Spinal cord (tissue), 10 donors: Measurements from ENCODE around the gene LRRC56. TPM values are rescaled to one million over a fixed set of nuclear protein-coding genes. Genes with fewer than 3 reads are reported as not detected.

Experiments used
- DNase-seq, 6 donors: peaks; one replicate each; pipeline versions ENCODE4 v3.0.0 to v3.0.0-alpha.2; 2013 to 2015; ENCODE audit warnings: low spot score in 6 of 6, low read depth in 4 of 6
- H3K27ac ChIP-seq: one replicate; pipeline ENCODE4 v1.5.1; 2013; ENCODE audit warnings: low read depth, low read length, control low read depth
- H3K27me3 ChIP-seq: one replicate; pipeline ENCODE4 v1.6.1; 2013; ENCODE audit warnings: low read length; ENCODE audit not compliant: control insufficient read depth, insufficient read depth
- H3K36me3 ChIP-seq: one replicate; pipeline ENCODE4 v1.6.1; 2013; ENCODE audit warnings: low read length; ENCODE audit not compliant: control insufficient read depth, insufficient read depth
- H3K4me1 ChIP-seq: one replicate; pipeline ENCODE4 v1.6.1; 2013; ENCODE audit warnings: low read length; ENCODE audit not compliant: control insufficient read depth, insufficient read depth
- H3K4me3 ChIP-seq: one replicate; pipeline ENCODE4 v1.5.1; 2013; ENCODE audit warnings: low read depth, low read length, control low read depth
- H3K9me3 ChIP-seq: one replicate; pipeline ENCODE4 v1.6.1; 2013; ENCODE audit warnings: low read length; ENCODE audit not compliant: control insufficient read depth, insufficient read depth
- WGBS: methylation state at CpG from one replicate; pipeline ENCODE4 v1.1.5; 2013; ENCODE audit warnings: missing lambda C conversion rate; ENCODE audit not compliant: insufficient coverage; 5-methylcytosine and 5-hydroxymethylcytosine counted together
- polyA plus RNA-seq, 2 donors: library from polyadenylated mRNA; unstranded; fragments of 120-200 nt; gene quantifications; one replicate each; pipeline ENCODE4 v1.2.1, GENCODE V29; 2013; ENCODE audit not compliant: insufficient read length in 2 of 2
- total RNA-seq, 2 donors: library from RNA; depleted of rRNA in 1 of 2; stranded (reverse); fragments of 120-200 nt in 1 of 2; fragments of >200 nt in 1 of 2; gene quantifications; one replicate each; pipeline versions ENCODE4 v1.2.3 to v1.2.4, GENCODE V29; 2013 to 2014
- donor health status: healthy.

The LRRC56 gene
- total and polyA plus RNA-seq, 4 donors = 1.8 to 8.0 (median 4.7) TPM

- no peak overlapping the region for H3K27ac ChIP-seq
- H3K36me3 ChIP-seq = peaks cover 18% of the 10 kb centered on the region
Observed at GRCh38 chr11:574632-575312, 37.4 kb downstream of the LRRC56 start.

DNA sequence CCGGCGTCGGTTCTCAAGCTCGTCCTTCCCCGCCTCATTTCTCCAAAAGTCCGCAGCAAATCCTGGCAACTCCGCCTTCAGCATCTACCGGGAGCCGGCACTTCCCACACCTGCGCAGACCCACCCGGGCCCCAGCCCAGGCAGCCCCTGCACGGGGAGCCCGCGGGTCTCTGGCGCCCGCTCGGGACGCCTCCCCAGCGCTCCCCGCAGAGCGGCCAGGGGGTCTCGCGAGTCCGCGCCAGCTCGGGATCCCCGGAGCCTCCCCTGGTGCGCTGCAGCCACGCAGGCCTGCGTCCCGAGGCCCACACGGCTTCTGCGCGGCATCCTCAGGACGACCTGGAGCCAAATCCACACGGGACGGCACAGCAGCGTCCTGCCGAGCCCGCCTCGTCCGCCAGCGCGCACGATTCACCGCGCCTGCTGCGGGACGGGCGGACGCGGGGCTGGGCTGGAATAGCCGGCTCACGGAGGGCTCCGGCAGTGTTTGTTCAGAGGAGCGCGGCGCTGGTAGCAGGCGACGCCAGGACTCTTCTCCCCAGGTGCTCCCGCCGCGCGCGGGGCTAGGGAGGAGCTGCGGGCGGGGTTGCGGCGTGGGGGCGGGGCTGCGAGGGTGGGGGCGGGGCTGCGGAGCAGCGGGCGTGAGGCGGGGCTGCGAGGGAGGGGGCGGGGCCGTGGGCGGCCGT, 38.1 kb downstream of the LRRC56 start:
- WGBS = under 1% methylated on average over 54 of the region's 81 CpGs

More at GRCh38 chr11:574632-575312, 37.4 kb downstream of the LRRC56 start:
- DNase-seq = no peak
- 18% methylated on average over 24 of the region's 25 CpGs for WGBS
- peak overlapping the region; percentile 57 for H3K4me3 ChIP-seq
- H3K9me3 ChIP-seq = no peaks in the 10 kb centered on the region
- H3K27me3 ChIP-seq = peaks cover 8% of the 10 kb centered on the region
- peaks cover 43% of the 10 kb centered on the region for H3K4me1 ChIP-seq

GRCh38 chr11:575996-576768, 38.9 kb downstream of the LRRC56 start, which contains the start of gene PHRF1:
PHRF1 (plus strand) TSS chr11:576470; CDS start chr11:581513, 5,043 bp downstream.
- H3K27me3 ChIP-seq = peaks cover 8% of the 10 kb centered on the region
- under 1% methylated on average over 78 of the region's 99 CpGs for WGBS
- DNase-seq = peak; percentile 79 to 98 (median 90)
- peak within 1 kb of the TSS; percentile 94 for H3K27ac ChIP-seq
- peaks cover 45% of the 10 kb centered on the region for H3K4me1 ChIP-seq
- peak within 1 kb of the TSS; percentile 89 for H3K4me3 ChIP-seq
- H3K9me3 ChIP-seq = no peaks in the 10 kb centered on the region
- H3K36me3 ChIP-seq = peaks cover 20% of the 10 kb centered on the region

More for the DNA sequence above, 38.1 kb downstream of the LRRC56 start:
- H3K9me3 ChIP-seq = no peaks in the 10 kb centered on the region
- peaks cover 45% of the 10 kb centered on the region for H3K4me1 ChIP-seq
- peak overlapping the region; percentile 57 for H3K4me3 ChIP-seq
- DNase-seq = peak in 2 of 6 donors; percentile 55 to 85
- peaks cover 18% of the 10 kb centered on the region for H3K36me3 ChIP-seq
- peaks cover 8% of the 10 kb centered on the region for H3K27me3 ChIP-seq
- H3K27ac ChIP-seq = no peak overlapping the region

DNA sequence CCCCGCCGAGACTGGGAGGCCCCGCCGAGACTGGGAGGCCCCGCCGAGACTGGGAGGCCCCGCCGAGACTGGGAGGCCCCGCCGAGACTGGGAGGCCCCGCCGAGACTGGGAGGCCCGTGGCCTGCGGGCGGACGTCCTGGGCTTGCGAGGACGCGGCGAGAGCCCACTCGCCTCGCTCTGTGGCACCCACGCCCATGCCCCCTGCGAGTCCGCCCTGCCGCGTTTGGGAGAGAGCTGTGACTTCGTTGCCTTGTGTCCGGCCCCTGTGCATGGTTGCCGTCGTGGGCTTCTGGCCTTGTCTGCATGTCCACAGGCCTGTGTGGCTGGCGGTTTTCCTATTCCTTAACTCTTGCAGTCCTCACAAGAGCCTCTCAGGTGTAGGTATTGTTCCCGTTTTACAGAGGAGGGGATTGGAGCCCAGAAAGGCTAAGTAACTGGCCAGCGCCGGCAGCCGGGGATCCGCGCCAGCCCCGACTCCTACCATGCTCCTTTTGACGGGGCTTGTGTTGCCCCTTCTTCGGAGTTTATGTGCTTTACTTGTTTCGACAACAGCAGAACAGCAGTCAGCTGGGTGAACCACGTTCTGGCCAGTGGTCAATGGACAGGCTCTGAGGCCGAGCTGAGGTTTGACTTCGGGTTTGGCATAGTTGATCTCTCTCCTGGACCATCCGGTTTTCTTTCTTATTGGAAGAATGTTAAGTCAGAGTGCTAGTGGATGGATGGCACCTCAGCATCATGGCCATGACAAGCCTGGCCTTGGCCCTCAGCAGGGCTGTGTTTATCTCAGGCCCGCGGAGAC, 39.7 kb downstream of the LRRC56 start:
- Histone ChIP-seq H3K4me1 (peaks cover 45% of the 10 kb centered on the region), H3K9me3 (no peaks in the 10 kb centered on the region)

DNA sequence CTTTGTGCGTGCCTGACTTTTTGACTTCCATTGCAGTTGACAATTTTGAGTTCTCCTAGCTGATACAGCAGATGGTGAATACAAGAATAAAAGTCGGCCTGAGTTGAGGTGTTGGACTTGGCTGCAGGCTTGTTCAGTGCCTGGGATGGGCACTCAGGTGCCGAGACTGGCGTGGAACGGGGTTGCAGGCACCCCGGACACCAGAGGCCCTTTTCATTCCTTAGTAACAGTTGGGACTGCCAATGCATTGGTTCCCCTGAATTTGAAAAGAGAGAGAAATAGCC, 40.2 kb downstream of the LRRC56 start:
- H3K27ac ChIP-seq = no peak overlapping the region
- H3K9me3 ChIP-seq = no peaks in the 10 kb centered on the region
- H3K4me3 ChIP-seq = peak overlapping the region; percentile 85
- H3K27me3 ChIP-seq = peaks cover 8% of the 10 kb centered on the region
- H3K36me3 ChIP-seq = peaks cover 33% of the 10 kb centered on the region
- H3K4me1 ChIP-seq = peaks cover 45% of the 10 kb centered on the region
- DNase-seq = no peak
- 75% methylated on average over 6 of the region's 6 CpGs for WGBS

More for the DNA sequence above, 39.7 kb downstream of the LRRC56 start:
- no peak for DNase-seq
- 9% methylated on average over 43 of the region's 48 CpGs for WGBS
- H3K4me3 ChIP-seq = peak overlapping the region; percentile 85
- peaks cover 8% of the 10 kb centered on the region for H3K27me3 ChIP-seq
- H3K36me3 ChIP-seq = peaks cover 28% of the 10 kb centered on the region
- no peak overlapping the region for H3K27ac ChIP-seq

GRCh38 chr11:578276-579035, 41.1 kb downstream of the LRRC56 start:
- no peaks in the 10 kb centered on the region for H3K9me3 ChIP-seq
- no peak for DNase-seq
- no peak overlapping the region for H3K4me3 ChIP-seq
- H3K27me3 ChIP-seq = peaks cover 8% of the 10 kb centered on the region
- H3K27ac ChIP-seq = no peak overlapping the region
- WGBS = 87% methylated on average over 17 of the region's 21 CpGs
- H3K36me3 ChIP-seq = peaks cover 37% of the 10 kb centered on the region
- peaks cover 45% of the 10 kb centered on the region for H3K4me1 ChIP-seq

DNA sequence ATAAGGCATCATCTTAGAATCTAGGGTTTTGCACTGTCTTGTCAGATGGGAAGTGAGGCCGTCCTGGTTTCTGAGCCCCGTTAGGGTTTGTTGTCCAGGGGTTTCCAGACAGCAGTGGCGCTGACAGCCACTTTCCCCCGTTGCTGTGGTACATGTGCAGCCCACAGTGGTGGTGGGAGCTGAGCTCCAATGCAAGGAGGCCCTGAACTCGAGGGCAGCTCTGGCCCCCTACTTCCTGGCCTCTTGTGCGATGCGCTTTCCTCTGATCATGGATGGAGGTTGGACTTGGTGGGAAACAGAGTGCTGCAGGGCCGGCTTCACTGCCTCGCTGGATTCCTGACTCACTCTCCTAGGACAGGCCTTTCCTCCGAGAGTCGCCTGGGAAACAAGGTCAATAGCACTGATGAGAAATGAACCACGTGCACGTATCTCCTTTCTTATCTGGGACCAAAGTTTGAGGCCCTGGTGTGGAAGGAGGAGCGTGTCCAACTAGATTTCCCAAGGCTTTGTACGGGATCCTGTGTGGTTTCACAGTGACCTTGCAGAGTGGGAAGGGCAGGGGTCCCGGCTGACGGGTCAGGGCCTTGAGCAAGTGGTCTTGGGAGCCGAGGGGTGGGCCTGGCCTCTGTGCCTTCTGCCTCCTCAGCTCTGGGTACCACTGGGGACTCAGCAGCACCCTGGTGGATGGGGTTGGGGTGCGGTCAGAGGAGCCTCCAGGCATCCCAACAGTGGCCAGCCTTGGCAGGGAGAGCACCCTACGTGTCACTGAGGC, 42.7 kb downstream of the LRRC56 start:
- peaks cover 2% of the 10 kb centered on the region for H3K27me3 ChIP-seq
- H3K9me3 ChIP-seq = no peaks in the 10 kb centered on the region
- no peak overlapping the region for H3K4me3 ChIP-seq
- no peak overlapping the region for H3K27ac ChIP-seq
- DNase-seq = no peak
- WGBS = 77% methylated on average over 17 of the region's 20 CpGs
- peaks cover 37% of the 10 kb centered on the region for H3K4me1 ChIP-seq
- peaks cover 52% of the 10 kb centered on the region for H3K36me3 ChIP-seq

GRCh38 chr11:581342-581741, 44.0 kb downstream of the LRRC56 start:
- no peak for DNase-seq
- Histone ChIP-seq H3K36me3 (peaks cover 57% of the 10 kb centered on the region), H3K4me3 (no peak overlapping the region), H3K27me3 (no peaks in the 10 kb centered on the region), H3K4me1 (peaks cover 32% of the 10 kb centered on the region), H3K27ac (no peak overlapping the region), H3K9me3 (no peaks in the 10 kb centered on the region)
- WGBS = 91% methylated on average over 12 of the region's 14 CpGs
